H1 (cell line): ENCODE measurements around the gene NELFA. TPM values are rescaled to one million over a fixed set of nuclear protein-coding genes. Genes with fewer than 3 reads are reported as not detected.

Experiments
- CTCF ChIA-PET: fragments of 300-600 bp; sonication (Branson Sonifier 250); formaldehyde crosslinking; loops from one replicate; lab custom pipeline; 2021; ENCODE audit not compliant: partially characterized antibody; lab: Charles Lee
- POLR2A ChIA-PET: fragments of 300-600 bp; sonication (Branson Sonifier 250); formaldehyde crosslinking; loops from one replicate; lab custom pipeline; 2021; ENCODE audit warnings: inconsistent platforms; ENCODE audit not compliant: partially characterized antibody; lab: Charles Lee
- DNase-seq, 2 experiments: peaks; one replicate each; pipeline versions ENCODE4 v3.0.0 to v3.0.0-alpha.2; 2010 to 2022; ENCODE audit warnings: low spot score in 2 of 2, low read depth in 1 of 2, mixed read lengths in 1 of 2
- FAIRE-seq: peaks from 2 replicates; lab custom pipeline; 2011; peaks lifted over from hg19 to GRCh38; lab: Jason Lieb, UNC
- H2AFZ ChIP-seq: 2 replicates; pipeline ENCODE4 v1.8.1; 2012; ENCODE audit warnings: low read length, inconsistent platforms
- H2AK5ac ChIP-seq: 2 replicates; pipeline ENCODE4 v1.6.1; 2013; ENCODE audit warnings: low read depth, low read length
- H2BK120ac ChIP-seq: replicated peaks from 2 replicates; pipeline ENCODE3; 2013; ENCODE audit warnings: low read depth, low read length, inconsistent platforms
- H2BK12ac ChIP-seq: 2 replicates; pipeline ENCODE4 v1.6.1; 2013; ENCODE audit warnings: low read depth, low read length
- H2BK15ac ChIP-seq: 2 replicates; pipeline ENCODE4 v1.6.1; 2013; ENCODE audit warnings: low read length
- H2BK20ac ChIP-seq: 2 replicates; pipeline ENCODE4 v1.6.1; 2013; ENCODE audit warnings: low read length
- H2BK5ac ChIP-seq: 2 replicates; pipeline ENCODE4 v1.6.1; 2013; ENCODE audit warnings: low read depth, low read length
- H3K14ac ChIP-seq: 2 replicates; pipeline ENCODE4 v1.6.1; 2013; ENCODE audit warnings: inconsistent platforms; ENCODE audit not compliant: insufficient read length
- H3K18ac ChIP-seq: 2 replicates; pipeline ENCODE4 v1.6.1; 2013; ENCODE audit warnings: low read length; ENCODE audit errors: extremely low read depth
- H3K23ac ChIP-seq: 2 replicates; pipeline ENCODE4 v1.6.1; 2013; ENCODE audit warnings: inconsistent platforms; ENCODE audit not compliant: insufficient read length
- H3K23me2 ChIP-seq: 2 replicates; pipeline ENCODE4 v1.6.1; 2013; ENCODE audit warnings: low read depth, low read length
- H3K27ac ChIP-seq: 2 replicates; pipeline ENCODE4 v1.6.1; 2011; ENCODE audit warnings: low read depth, low read length, inconsistent platforms
- H3K27me3 ChIP-seq, 4 experiments: replicated peaks in 1 of 4; 1 replicate in 1 of 4; 2 replicates in 3 of 4; pipeline versions ENCODE4 v1.6.1 to v1.8.1; 2011 to 2013; ENCODE audit warnings: low read length in 3 of 4, mild to moderate bottlenecking in 3 of 4, inconsistent platforms in 2 of 4, mixed read lengths in 2 of 4, moderate library complexity in 1 of 4; ENCODE audit not compliant: control insufficient read depth in 3 of 4, insufficient read depth in 3 of 4; ENCODE audit errors: extremely low read depth in 1 of 4
- H3K36me3 ChIP-seq, 4 experiments: 2 replicates each; pipeline versions ENCODE4 v1.6.1 to v1.8.1; 2011 to 2013; ENCODE audit warnings: mild to moderate bottlenecking in 4 of 4, low read length in 3 of 4, moderate library complexity in 2 of 4, control low read depth in 1 of 4, inconsistent platforms in 1 of 4; ENCODE audit not compliant: insufficient read depth in 4 of 4, control insufficient read depth in 2 of 4
- H3K4ac ChIP-seq: replicated peaks from 2 replicates; pipeline ENCODE3; 2013; ENCODE audit warnings: low read length, low read depth, mixed read lengths, inconsistent platforms; ENCODE audit not compliant: insufficient read length
- H3K4me1 ChIP-seq, 4 experiments: replicated peaks in 1 of 4; 1 replicate in 1 of 4; 2 replicates in 3 of 4; pipeline versions ENCODE4 v1.6.1 to v1.8.1; 2011 to 2013; ENCODE audit warnings: low read length in 3 of 4, inconsistent platforms in 2 of 4, mixed read lengths in 1 of 4; ENCODE audit not compliant: insufficient read depth in 4 of 4, control insufficient read depth in 3 of 4
- H3K4me2 ChIP-seq, 2 experiments: 2 replicates each; pipeline versions ENCODE4 v1.6.1 to v1.8.1; 2011 to 2013; ENCODE audit warnings: low read depth in 2 of 2, low read length in 2 of 2, control low read depth in 1 of 2, inconsistent platforms in 1 of 2, mild to moderate bottlenecking in 1 of 2; ENCODE audit not compliant: insufficient read depth in 1 of 2
- H3K4me3 ChIP-seq, 4 experiments: fragments of 200-600, 300-600 bp in 1 of 4; sonication (generic), shearing (Covaris generic), sonication (Bioruptor Twin) in 1 of 4; 2 replicates each; pipeline versions ENCODE4 v1.5.1 to v1.8.1; 2011 to 2016; ENCODE audit warnings: low read length in 4 of 4, low read depth in 3 of 4, control low read depth in 2 of 4, inconsistent platforms in 2 of 4, mild to moderate bottlenecking in 2 of 4, mixed read lengths in 1 of 4, moderate library complexity in 1 of 4; ENCODE audit not compliant: insufficient read depth in 2 of 4; ENCODE audit errors: extremely low read depth in 1 of 4
- H3K56ac ChIP-seq: replicated peaks from 2 replicates; pipeline ENCODE3; 2013; ENCODE audit warnings: low read depth, mild to moderate bottlenecking, mixed read lengths, low read length, inconsistent platforms; ENCODE audit not compliant: insufficient read length
- H3K79me1 ChIP-seq: 2 replicates; pipeline ENCODE4 v1.6.1; 2013; ENCODE audit warnings: low read depth, low read length, control low read depth
- H3K79me2 ChIP-seq, 2 experiments: 2 replicates each; pipeline versions ENCODE4 v1.6.1 to v1.8.1; 2012 to 2013; ENCODE audit warnings: low read length in 2 of 2, mild to moderate bottlenecking in 2 of 2, inconsistent platforms in 1 of 2; ENCODE audit not compliant: insufficient read depth in 2 of 2, control insufficient read depth in 1 of 2
- H3K9ac ChIP-seq, 4 experiments: replicated peaks in 1 of 4; 1 replicate in 1 of 4; 2 replicates in 3 of 4; pipeline versions ENCODE4 v1.6.1 to v1.8.1; 2011 to 2013; ENCODE audit warnings: low read depth in 3 of 4, low read length in 3 of 4, control low read depth in 2 of 4, mild to moderate bottlenecking in 2 of 4, moderate library complexity in 2 of 4, inconsistent platforms in 1 of 4; ENCODE audit errors: extremely low read depth in 1 of 4
- H3K9me3 ChIP-seq, 2 experiments: 2 replicates each; pipeline versions ENCODE4 v1.6.1 to v1.8.1; 2012 to 2013; ENCODE audit warnings: mild to moderate bottlenecking in 2 of 2, moderate library complexity in 2 of 2, control low read depth in 1 of 2, inconsistent platforms in 1 of 2, low read depth in 1 of 2, low read length in 1 of 2, mixed read lengths in 1 of 2; ENCODE audit not compliant: insufficient read depth in 2 of 2
- H4K20me1 ChIP-seq, 2 experiments: replicated peaks in 1 of 2; 2 replicates each; pipeline versions ENCODE3 to v1.8.1; 2011 to 2013; ENCODE audit warnings: inconsistent platforms in 2 of 2, low read length in 2 of 2, mild to moderate bottlenecking in 1 of 2; ENCODE audit not compliant: insufficient read depth in 2 of 2, control insufficient read depth in 1 of 2
- H4K5ac ChIP-seq: 2 replicates; pipeline ENCODE4 v1.6.1; 2013; ENCODE audit warnings: low read length, low read depth, mixed read lengths, inconsistent platforms; ENCODE audit not compliant: insufficient read length
- H4K8ac ChIP-seq: 2 replicates; pipeline ENCODE4 v1.8.0; 2013; ENCODE audit warnings: mild to moderate bottlenecking, moderate library complexity, low read length, inconsistent platforms; ENCODE audit not compliant: insufficient read depth; ENCODE audit errors: extremely low read depth
- H4K91ac ChIP-seq: replicated peaks from 2 replicates; pipeline ENCODE3; 2013; ENCODE audit warnings: low read length, mixed read lengths, inconsistent platforms; ENCODE audit not compliant: insufficient read length
- EZH2 ChIP-seq: fragments of 200-600 bp; sonication (generic); IDR thresholded peaks from 2 replicates; pipeline ENCODE4 v1.7.1; 2012; ENCODE audit warnings: low read depth, mild to moderate bottlenecking, moderate library complexity, low read length, inconsistent platforms; ENCODE audit not compliant: severe bottlenecking
- HDAC2 ChIP-seq, 2 experiments: fragments of 300-600 bp in 1 of 2; sonication (generic) in 1 of 2; IDR thresholded peaks; 2 replicates each; pipeline ENCODE4 v1.6.1; 2011 to 2012; ENCODE audit warnings: low read depth in 2 of 2, low read length in 2 of 2, mild to moderate bottlenecking in 2 of 2, moderate library complexity in 2 of 2, borderline replicate concordance in 1 of 2, inconsistent platforms in 1 of 2
- MAFK ChIP-seq: IDR thresholded peaks from 2 replicates; pipeline ENCODE4 v1.6.1; 2012; ENCODE audit warnings: low read depth, mild to moderate bottlenecking, improper control_type of control experiment, low read length
- WGBS, 2 experiments: shearing (Covaris generic) in 1 of 2; methylation state at CpG; one replicate each; pipeline versions ENCODE4 v1.1.6 to v1.1.7; 2013 to 2015; ENCODE audit warnings: low lambda C conversion rate in 2 of 2, mixed read lengths in 2 of 2, inconsistent platforms in 1 of 2, low coverage in 1 of 2, missing lambda C conversion rate in 1 of 2; ENCODE audit not compliant: insufficient replicate concordance in 2 of 2, insufficient coverage in 1 of 2, insufficient read length in 1 of 2; ENCODE audit errors: extremely low coverage in 1 of 2, missing lambda C conversion rate in 1 of 2; 5-methylcytosine and 5-hydroxymethylcytosine counted together
- polyA plus RNA-seq, 7 experiments: library from polyadenylated mRNA; depleted of rRNA in 3 of 7; stranded (reverse) in 5 of 7; unstranded in 2 of 7; fragments of >200 nt in 5 of 7; fragments of 200-250 nt in 2 of 7; gene quantifications; 1 replicate in 5 of 7; 2 replicates in 1 of 7; 4 replicates in 1 of 7; pipeline versions ENCODE4 v1.2.1 to v1.2.3, GENCODE V29; 2011 to 2013; ENCODE audit warnings: missing spikeins in 2 of 7, mixed read lengths in 2 of 7
- total RNA-seq: library from RNA; stranded (reverse); fragmentation: NEBNext Ultra II Directional; extraction: Animal tissue kit (Norgen Biotek cat#: 25700); gene quantifications from 2 replicates; pipeline ENCODE4 v1.2.1, GENCODE V29; 2021

NELFA gene
- total and polyA plus RNA-seq, 2 of the 8 experiments (the other 6 are each of a cell fraction or from before 2014, with no cell fraction given): 41.8 to 57.5 TPM

GRCh38 chr4:1985294-1985693 is 23.5 kb downstream of the NELFA start:
- H3K27me3 ChIP-seq: no peaks in the 10 kb centered on the region
- no peaks in the 10 kb centered on the region for H3K23me2 ChIP-seq
- no peak overlapping the region for H3K56ac ChIP-seq
- 93% methylated on average over 14 of the region's 14 CpGs; no CpG with 5 or more reads in 1 of the 2 experiments for WGBS, 2 experiments
- FAIRE-seq: no peak
- no peak overlapping the region for H2AK5ac ChIP-seq
- H4K8ac ChIP-seq: no peak overlapping the region
- no peak overlapping the region for H3K4me3 ChIP-seq
- H2AFZ ChIP-seq: no peak overlapping the region
- H3K9me3 ChIP-seq: no peaks in the 10 kb centered on the region
- no peak overlapping the region for H2BK15ac ChIP-seq
- H3K4ac ChIP-seq: no peak overlapping the region
- no peak overlapping the region for H2BK20ac ChIP-seq
- no peak overlapping the region for H3K14ac ChIP-seq
- no peak for DNase-seq
- no peak overlapping the region for H2BK12ac ChIP-seq
- H4K91ac ChIP-seq: no peak overlapping the region
- no peak overlapping the region for H3K23ac ChIP-seq
- no peak overlapping the region for H3K4me2 ChIP-seq
- H4K5ac ChIP-seq: no peak overlapping the region
- H3K79me1 ChIP-seq: peaks cover 2% of the 10 kb centered on the region; the same call in 1 of the 2 replicates
- ChIA-PET CTCF (interaction anchor here (0.8 to 1.6 kb wide), 5 partner anchors 15 to 86 kb away, joined by 3 to 4 read pairs (median 3); no protein-coding TSS in a partner anchor), POLR2A (interaction anchor here (0.5 to 0.7 kb wide), 2 partner anchors 567 to 815 kb away, joined by 3 read pairs; no protein-coding TSS in a partner anchor)
- no peaks in the 10 kb centered on the region; a peak in 1 of 7 replicates for H3K4me1 ChIP-seq
- no peak overlapping the region for H3K27ac ChIP-seq
- H4K20me1 ChIP-seq: peaks cover 2 to 27% of the 10 kb centered on the region in 2 experiments
- TF ChIP-seq HDAC2 (IDR thresholded peaks at IDR 0.05; ENCODE audit: borderline replicate concordance in 1 of 2, low read depth in 2 of 2, low read length in 2 of 2): no peak
- no peak for TF ChIP-seq EZH2
- no peak for TF ChIP-seq MAFK
- TF ChIP-seq, all 59 proteins: peak for 0
- H3K9ac ChIP-seq: no peak overlapping the region
- H2BK120ac ChIP-seq: no peak overlapping the region
- H3K79me2 ChIP-seq: peaks cover 0 to 3% of the 10 kb centered on the region in 2 experiments; a peak in 1 of 4 replicates
- H3K18ac ChIP-seq: no peak overlapping the region
- H3K36me3 ChIP-seq: peaks cover 24 to 71% (median 55%) of the 10 kb centered on the region in 4 experiments
- H2BK5ac ChIP-seq: no peak overlapping the region
